Stimulated activated CD8-positive, alpha-beta memory T cell treated with anti-CD3 and anti-CD28 coated beads, Interleukin-15, amount 100 ng/mL, for 4 hours (primary cell): ENCODE results near the gene PNMT.
A peak's percentile ranks its signal among the peaks of the same experiment; 100 is the strongest.

Source experiments
- DNase-seq, 2 donors: peaks; one replicate each; pipeline ENCODE4 v3.0.0-alpha.2; 2020; ENCODE audit warnings: low read depth in 2 of 2

Gene PNMT

DNA sequence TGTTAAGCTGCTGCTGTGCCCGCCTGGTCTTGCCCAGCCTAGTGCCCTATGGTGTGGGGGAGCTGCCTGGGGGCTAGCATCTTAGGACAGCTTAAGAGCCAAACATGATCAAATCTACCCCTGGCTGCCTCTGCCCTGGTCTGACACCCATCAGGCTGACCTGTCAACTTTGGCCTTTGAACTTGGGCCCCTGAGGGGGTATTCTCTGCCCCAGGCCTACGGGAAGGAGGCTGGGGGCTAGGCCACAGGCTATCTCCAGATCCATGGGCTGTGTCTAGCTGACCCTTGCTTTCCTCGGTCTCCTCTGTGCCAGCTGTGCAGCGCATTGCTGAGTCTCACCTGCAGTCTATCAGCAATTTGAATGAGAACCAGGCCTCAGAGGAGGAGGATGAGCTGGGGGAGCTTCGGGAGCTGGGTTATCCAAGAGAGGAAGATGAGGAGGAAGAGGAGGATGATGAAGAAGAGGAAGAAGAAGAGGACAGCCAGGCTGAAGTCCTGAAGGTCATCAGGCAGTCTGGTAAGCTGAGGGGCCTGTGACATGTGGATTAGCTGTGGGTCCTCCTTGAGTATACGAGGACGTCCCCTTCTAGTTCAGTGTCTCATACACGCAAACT, 34.6 kb upstream of the PNMT start:
- no peak for DNase-seq

DNA sequence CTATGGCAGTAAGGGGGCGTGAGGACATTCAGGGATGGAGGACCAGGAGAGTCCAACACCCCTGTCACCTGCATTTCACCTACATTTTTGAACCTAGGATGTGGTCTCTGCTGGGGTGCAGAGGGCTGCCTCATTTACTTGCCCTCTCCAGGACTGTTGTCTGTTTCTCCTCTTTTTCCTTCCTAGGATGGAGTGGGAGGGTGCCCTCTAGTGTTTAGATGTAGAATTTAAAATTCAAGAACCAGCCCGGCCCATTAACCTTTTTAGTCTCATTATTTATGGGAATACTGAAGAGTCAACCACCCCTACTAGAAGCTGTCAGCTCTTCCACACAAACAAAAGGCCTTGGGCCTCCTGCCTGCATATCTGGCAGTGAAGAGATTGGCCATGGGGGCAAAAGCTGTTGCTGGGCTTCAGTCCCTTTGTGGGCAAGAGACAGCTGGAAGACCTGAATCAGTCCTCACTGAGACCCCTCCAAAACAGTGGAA, 33.8 kb upstream of the PNMT start:
- no peak for DNase-seq

DNA sequence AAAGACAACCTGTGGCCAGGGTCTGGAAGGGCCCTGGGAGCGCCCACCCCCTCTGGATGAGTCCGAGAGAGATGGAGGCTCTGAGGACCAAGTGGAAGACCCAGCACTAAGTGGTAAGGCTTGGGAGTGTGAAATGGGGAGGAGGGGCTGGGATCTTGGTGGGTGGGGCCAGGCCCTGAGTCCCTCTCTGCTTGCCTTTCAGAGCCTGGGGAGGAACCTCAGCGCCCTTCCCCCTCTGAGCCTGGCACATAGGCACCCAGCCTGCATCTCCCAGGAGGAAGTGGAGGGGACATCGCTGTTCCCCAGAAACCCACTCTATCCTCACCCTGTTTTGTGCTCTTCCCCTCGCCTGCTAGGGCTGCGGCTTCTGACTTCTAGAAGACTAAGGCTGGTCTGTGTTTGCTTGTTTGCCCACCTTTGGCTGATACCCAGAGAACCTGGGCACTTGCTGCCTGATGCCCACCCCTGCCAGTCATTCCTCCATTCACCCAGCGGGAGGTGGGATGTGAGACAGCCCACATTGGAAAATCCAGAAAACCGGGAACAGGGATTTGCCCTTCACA, 32.6 kb upstream of the PNMT start:
- no peak for DNase-seq

GRCh38 chr17:39636587-39636926, 31.7 kb upstream of the PNMT start:
- no peak for DNase-seq

GRCh38 chr17:39636927-39637736, 31.1 kb upstream of the PNMT start, which contains the start of gene STARD3:
TSS of gene STARD3 (plus strand) at chr17:39637144. CDS start at chr17:39653532, 16,388 bp downstream.
- peak; percentile 79 for DNase-seq

- no peak for DNase-seq
Observed at GRCh38 chr17:39638317-39638716, 29.9 kb upstream of the PNMT start.

DNA sequence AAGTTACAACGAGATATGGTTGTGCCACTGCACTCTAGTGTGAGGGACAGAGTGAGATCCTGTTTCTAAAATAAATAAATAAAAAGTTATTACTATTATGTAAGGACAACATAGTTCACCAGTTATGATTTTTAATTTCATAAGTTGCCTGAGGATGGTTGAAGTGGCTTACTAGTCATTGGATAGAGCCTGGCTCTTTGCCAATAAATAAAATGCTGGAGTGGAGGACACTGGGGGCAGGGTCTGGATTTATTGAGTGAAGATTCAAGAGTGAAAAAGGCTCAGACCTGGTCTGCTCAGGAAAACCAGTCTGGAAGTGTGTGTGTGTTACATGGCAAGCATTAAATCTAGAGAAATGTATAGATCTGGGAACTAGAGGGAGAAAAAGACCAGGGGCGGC, 29.2 kb upstream of the PNMT start:
- DNase-seq, result no peak

GRCh38 chr17:39639566-39640458, 28.4 kb upstream of the PNMT start:
- no peak for DNase-seq

DNA sequence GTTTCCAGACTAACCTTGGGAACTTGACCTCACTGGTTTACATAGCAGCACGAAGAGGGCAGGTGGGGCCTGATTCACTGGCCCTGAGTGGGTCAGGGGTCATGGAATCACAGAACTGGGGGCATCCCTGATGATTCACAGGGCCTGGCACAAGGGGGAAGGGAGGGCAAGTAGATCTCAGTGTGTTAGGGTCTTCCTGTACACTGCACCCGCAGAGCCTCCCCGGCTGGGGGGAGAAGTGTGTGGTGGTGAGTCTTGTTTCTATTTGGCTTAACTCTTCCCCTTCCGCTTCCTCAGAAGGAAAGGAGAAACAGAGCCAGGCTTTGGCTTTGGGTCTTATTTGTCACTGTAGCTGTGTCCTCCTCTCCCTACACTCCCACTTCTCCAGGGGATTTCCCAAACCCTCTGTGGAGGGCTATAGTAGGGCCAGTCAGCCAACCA, 27.6 kb upstream of the PNMT start:
- DNase-seq, result no peak

GRCh38 chr17:39641097-39641496, 27.2 kb upstream of the PNMT start:
- no peak for DNase-seq

DNA sequence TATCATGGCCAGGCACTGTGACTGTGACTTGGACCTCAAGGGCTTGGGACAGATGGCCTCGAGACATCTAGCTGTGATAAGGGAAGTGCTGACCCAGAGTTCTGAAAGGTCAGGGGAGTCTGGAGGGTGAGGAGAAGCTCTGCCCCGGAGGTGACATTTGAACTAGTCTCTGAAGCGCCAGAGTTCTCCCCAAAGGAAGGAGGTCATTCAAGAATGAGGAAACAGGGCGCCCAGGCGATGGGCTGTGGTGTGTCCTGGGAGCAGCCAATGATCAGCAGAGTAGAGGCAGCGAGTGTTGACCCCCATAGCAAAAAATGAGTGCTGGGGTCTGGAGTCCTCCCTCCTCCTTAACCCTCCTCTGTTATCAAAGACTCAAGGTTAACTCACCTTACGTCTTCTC, 26.4 kb upstream of the PNMT start:
- no peak for DNase-seq

- no peak for DNase-seq
Observed at GRCh38 chr17:39642291-39643074, 25.8 kb upstream of the PNMT start.

- no peak for DNase-seq
Observed at GRCh38 chr17:39643271-39643670, 25.0 kb upstream of the PNMT start.

GRCh38 chr17:39647256-39647655, 21.0 kb upstream of the PNMT start:
- no peak for DNase-seq

GRCh38 chr17:39648616-39649366, 19.5 kb upstream of the PNMT start:
- DNase-seq, result no peak

DNA sequence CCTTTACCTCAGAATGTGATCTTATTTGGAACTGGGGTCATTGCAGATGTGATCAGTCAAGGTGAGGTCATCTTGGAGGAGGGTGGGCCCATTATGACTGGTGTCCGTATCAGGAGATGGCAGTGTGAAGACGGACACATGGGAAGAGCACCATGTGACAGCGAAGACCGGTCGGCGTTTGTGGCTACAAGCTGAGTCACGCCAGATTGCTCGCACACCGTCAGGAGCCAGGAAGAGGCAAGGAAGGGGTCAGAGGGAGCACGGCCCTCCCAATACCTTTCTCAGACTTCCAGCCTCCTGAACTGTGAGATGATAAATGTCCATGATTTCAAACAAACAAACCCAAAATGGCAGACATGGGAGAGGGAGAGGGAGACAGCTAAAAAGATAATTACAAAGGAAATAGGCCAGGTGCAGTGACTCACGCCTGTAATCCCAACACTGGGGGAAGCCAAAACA, 18.1 kb upstream of the PNMT start:
- no peak for DNase-seq

- no peak for DNase-seq
Observed at GRCh38 chr17:39651923-39652586, 16.2 kb upstream of the PNMT start.

GRCh38 chr17:39652587-39653315, 15.5 kb upstream of the PNMT start:
- no peak for DNase-seq

DNA sequence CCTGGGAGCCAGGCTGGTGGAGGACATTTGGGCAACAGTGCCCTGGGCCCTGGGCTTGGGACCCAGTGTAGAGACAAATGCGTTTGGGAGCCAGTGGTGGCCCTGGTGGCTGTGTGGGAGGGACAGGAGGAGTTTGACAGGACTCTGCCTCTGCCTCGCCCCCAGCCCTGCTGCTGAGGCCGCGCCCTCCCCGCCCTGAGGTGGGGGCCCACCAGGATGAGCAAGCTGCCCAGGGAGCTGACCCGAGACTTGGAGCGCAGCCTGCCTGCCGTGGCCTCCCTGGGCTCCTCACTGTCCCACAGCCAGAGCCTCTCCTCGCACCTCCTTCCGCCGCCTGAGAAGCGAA, 15.0 kb upstream of the PNMT start:
- no peak for DNase-seq
